Measurements from ENCODE around the gene CCL20. TPM values are rescaled to one million over a fixed set of nuclear protein-coding genes. Genes with fewer than 3 reads are reported as not detected.

Gene CCL20
- total and polyA plus RNA-seq, 2 of the 8 experiments (the other 6 are each of a cell fraction or from before 2014, with no cell fraction given), result not detected

DNA sequence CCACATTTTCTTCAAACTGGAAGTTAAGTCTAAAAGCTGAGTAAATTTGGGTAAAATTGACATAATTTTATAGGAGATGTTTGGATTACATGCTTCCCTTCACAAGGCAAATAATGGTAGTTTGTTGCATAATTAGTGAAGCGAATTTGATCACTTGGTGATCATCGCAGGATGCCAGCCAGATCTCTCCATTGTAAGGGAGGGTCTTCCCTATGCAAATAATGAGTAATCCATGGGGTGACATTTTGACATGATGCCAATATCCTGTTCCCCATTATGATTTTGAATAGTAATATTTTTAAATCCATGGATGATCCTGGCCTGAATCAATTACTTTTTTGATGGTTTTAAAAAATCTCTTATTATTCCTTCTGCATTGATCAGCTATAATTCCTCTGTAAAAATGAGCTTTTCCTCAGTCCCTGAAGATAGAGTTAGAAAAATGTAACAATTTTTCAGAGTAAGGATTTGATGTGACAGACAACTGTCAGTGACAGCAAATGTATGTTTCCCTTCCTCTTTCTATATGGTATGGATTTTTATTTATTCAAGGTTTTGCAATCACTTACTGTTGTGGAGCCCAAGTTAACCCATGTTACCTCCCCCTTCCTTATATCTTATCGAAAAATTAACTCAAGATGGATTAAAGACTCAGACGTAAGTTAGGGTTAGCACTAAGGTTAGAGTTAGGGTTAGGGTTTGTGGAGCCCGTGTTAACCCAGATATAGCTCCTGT is 21.4 kb downstream of the CCL20 start:
- WGBS, 2 experiments (ENCODE audit: extremely low coverage in 1 of 2, insufficient coverage in 1 of 2, insufficient read length in 1 of 2, insufficient replicate concordance in 2 of 2, low coverage in 1 of 2, low lambda C conversion rate in 2 of 2, missing lambda C conversion rate in 1 of 2), result 89% methylated on average over 5 of the region's 5 CpGs; no CpG with 5 or more reads in 1 of the 2 experiments
- H3K14ac ChIP-seq (ENCODE audit: insufficient read length), result no peak overlapping the region
- no peaks in the 10 kb centered on the region for H4K20me1 ChIP-seq (replicated peaks in 1 of 2; ENCODE audit: control insufficient read depth in 1 of 2, insufficient read depth in 2 of 2, low read length in 2 of 2)
- no peak overlapping the region for H3K18ac ChIP-seq (ENCODE audit: extremely low read depth, low read length)
- no peak overlapping the region for H2BK120ac ChIP-seq (replicated peaks; ENCODE audit: low read depth, low read length)
- H3K56ac ChIP-seq (replicated peaks; ENCODE audit: insufficient read length, low read depth, low read length), result no peak overlapping the region
- H2BK20ac ChIP-seq (ENCODE audit: low read length), result no peak overlapping the region
- H4K91ac ChIP-seq (replicated peaks; ENCODE audit: insufficient read length, low read length), result no peak overlapping the region
- H3K4me2 ChIP-seq (ENCODE audit: insufficient read depth in 1 of 2, low read depth in 2 of 2, low read length in 2 of 2), result no peak overlapping the region
- no peak overlapping the region for H3K27ac ChIP-seq (ENCODE audit: low read depth, low read length)
- no peak overlapping the region for H2AK5ac ChIP-seq (ENCODE audit: low read depth, low read length)
- no peaks in the 10 kb centered on the region for H3K9me3 ChIP-seq (ENCODE audit: insufficient read depth in 2 of 2, low read depth in 1 of 2, low read length in 1 of 2)
- no peak overlapping the region for H3K9ac ChIP-seq (replicated peaks in 1 of 4; ENCODE audit: extremely low read depth in 1 of 4, low read depth in 3 of 4, low read length in 3 of 4)
- no peak overlapping the region for H2BK15ac ChIP-seq (ENCODE audit: low read length)
- H3K23ac ChIP-seq (ENCODE audit: insufficient read length), result no peak overlapping the region
- H3K4me1 ChIP-seq (replicated peaks in 1 of 4; ENCODE audit: control insufficient read depth in 3 of 4, insufficient read depth in 4 of 4, low read length in 3 of 4), result peaks cover 0 to 2% (median 0%) of the 10 kb centered on the region in 4 experiments; a peak in 1 of 7 replicates
- H3K23me2 ChIP-seq (ENCODE audit: low read depth, low read length), result no peaks in the 10 kb centered on the region
- H3K79me2 ChIP-seq (ENCODE audit: control insufficient read depth in 1 of 2, insufficient read depth in 2 of 2, low read length in 2 of 2), result no peaks in the 10 kb centered on the region
- no peaks in the 10 kb centered on the region for H3K36me3 ChIP-seq (ENCODE audit: control insufficient read depth in 2 of 4, insufficient read depth in 4 of 4, low read length in 3 of 4)
- H2BK12ac ChIP-seq (ENCODE audit: low read depth, low read length), result no peak overlapping the region
- no peak overlapping the region for H3K4me3 ChIP-seq (ENCODE audit: extremely low read depth in 1 of 4, insufficient read depth in 2 of 4, low read depth in 3 of 4, low read length in 4 of 4)
- no peak overlapping the region for H4K5ac ChIP-seq (ENCODE audit: insufficient read length, low read depth, low read length)
- no peak overlapping the region for H3K4ac ChIP-seq (replicated peaks; ENCODE audit: insufficient read length, low read depth, low read length)
- no peak overlapping the region for H2AFZ ChIP-seq (ENCODE audit: low read length)
- H3K27me3 ChIP-seq (replicated peaks in 1 of 4; ENCODE audit: control insufficient read depth in 3 of 4, extremely low read depth in 1 of 4, insufficient read depth in 3 of 4, low read length in 3 of 4), result no peaks in the 10 kb centered on the region
- H2BK5ac ChIP-seq (ENCODE audit: low read depth, low read length), result no peak overlapping the region
- no peaks in the 10 kb centered on the region for H3K79me1 ChIP-seq (ENCODE audit: low read depth, low read length)
- no peak overlapping the region for H4K8ac ChIP-seq (ENCODE audit: extremely low read depth, insufficient read depth, low read length)
- CTCF ChIA-PET (ENCODE audit: partially characterized antibody), result interaction anchor here (0.7 to 1.1 kb wide), 2 partner anchors 106 to 170 kb away, joined by 3 read pairs; no protein-coding TSS in a partner anchor
- DNase-seq (ENCODE audit: low read depth in 1 of 2, low spot score in 2 of 2) (no peak), FAIRE-seq (no peak)
- TF ChIP-seq, protein P1, sequence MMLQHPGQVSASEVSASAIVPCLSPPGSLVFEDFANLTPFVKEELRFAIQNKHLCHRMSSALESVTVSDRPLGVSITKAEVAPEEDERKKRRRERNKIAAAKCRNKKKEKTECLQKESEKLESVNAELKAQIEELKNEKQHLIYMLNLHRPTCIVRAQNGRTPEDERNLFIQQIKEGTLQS (IDR thresholded peaks at IDR 0.05; ENCODE audit: insufficient read depth, low read depth, low read length), result no peak
- TF ChIP-seq RBBP5 (IDR thresholded peaks at IDR 0.05; ENCODE audit: borderline replicate concordance, low read depth, low read length) (no peak), SP4 (IDR thresholded peaks at IDR 0.05; ENCODE audit: low read length) (no peak), TAF7 (optimal IDR thresholded peaks at IDR 0.05; ENCODE audit: borderline replicate concordance, low read depth, low read length) (no peak), CEBPB (IDR thresholded peaks at IDR 0.05; ENCODE audit: low read depth, low read length) (no peak)
- POLR2A ChIA-PET (ENCODE audit: partially characterized antibody), result no interaction called here

All from H1 (cell line).